Liver (tissue), 9 donors: ENCODE results near the gene FMN2. TPM values are rescaled to one million over a fixed set of nuclear protein-coding genes. Genes with fewer than 3 reads are reported as not detected.

Experiments
- DNase-seq: peaks from one replicate; pipeline ENCODE4 v3.0.0-alpha.2; 2017; ENCODE audit warnings: low spot score
- H3K27ac ChIP-seq, 2 donors: one replicate each; pipeline ENCODE4 v1.7.0; 2013; ENCODE audit warnings: inconsistent platforms in 2 of 2, low read length in 2 of 2, control low read depth in 1 of 2, low read depth in 1 of 2, mild to moderate bottlenecking in 1 of 2
- H3K27me3 ChIP-seq, 4 donors: one replicate each; pipeline versions ENCODE4 v1.6.1 to v1.7.0; 2013; ENCODE audit warnings: low read length in 3 of 4, inconsistent platforms in 1 of 4, mild to moderate bottlenecking in 1 of 4, moderate library complexity in 1 of 4; ENCODE audit not compliant: control insufficient read depth in 4 of 4, insufficient read depth in 4 of 4
- H3K36me3 ChIP-seq, 4 donors: one replicate each; pipeline versions ENCODE4 v1.6.1 to v1.7.0; 2013; ENCODE audit warnings: low read length in 3 of 4, mild to moderate bottlenecking in 3 of 4, low read depth in 1 of 4, moderate library complexity in 1 of 4; ENCODE audit not compliant: control insufficient read depth in 4 of 4, insufficient read depth in 3 of 4
- H3K4me1 ChIP-seq, 4 donors: one replicate each; pipeline versions ENCODE4 v1.6.1 to v1.7.0; 2013; ENCODE audit warnings: low read length in 3 of 4, mild to moderate bottlenecking in 3 of 4, moderate library complexity in 1 of 4; ENCODE audit not compliant: control insufficient read depth in 4 of 4, insufficient read depth in 4 of 4
- H3K4me3 ChIP-seq, 3 donors: one replicate each; pipeline versions ENCODE4 v1.6.1 to v1.7.0; 2013; ENCODE audit warnings: low read length in 3 of 3, control low read depth in 1 of 3, low read depth in 1 of 3, mild to moderate bottlenecking in 1 of 3
- H3K9ac ChIP-seq, 2 donors: one replicate each; pipeline ENCODE4 v1.7.0; 2013; ENCODE audit warnings: low read length in 2 of 2, mild to moderate bottlenecking in 2 of 2, moderate library complexity in 2 of 2, control low read depth in 1 of 2, low read depth in 1 of 2
- H3K9me3 ChIP-seq, 4 donors: one replicate each; pipeline versions ENCODE4 v1.6.1 to v1.7.0; 2013; ENCODE audit warnings: low read length in 3 of 4; ENCODE audit not compliant: control insufficient read depth in 4 of 4
- ATF3 ChIP-seq: IDR thresholded peaks from 2 replicates; pipeline ENCODE4 v1.6.1; 2016; ENCODE audit warnings: antibody characterized with exemption
- CTCF ChIP-seq: fragments of 150-350 bp; IDR thresholded peaks from 2 replicates; pipeline ENCODE4 v1.5.1; 2017; ENCODE audit warnings: improper control_type of control experiment, low read depth, low read length; ENCODE audit not compliant: missing input control
- EGR1 ChIP-seq, 2 donors: IDR thresholded peaks; 2 replicates each; pipeline ENCODE4 v1.6.1; 2016 to 2018; ENCODE audit warnings: antibody characterized with exemption in 2 of 2, low read depth in 2 of 2
- FOXA1 ChIP-seq: IDR thresholded peaks from 2 replicates; pipeline ENCODE4 v1.6.1; 2016; ENCODE audit warnings: antibody characterized with exemption
- GABPA ChIP-seq, 2 donors: IDR thresholded peaks in 1 of 2; conservative IDR thresholded peaks in 1 of 2; 2 replicates each; pipeline ENCODE4 v1.6.1; 2016; ENCODE audit warnings: antibody characterized with exemption in 2 of 2, mild to moderate bottlenecking in 1 of 2, moderate library complexity in 1 of 2
- HNF4A ChIP-seq, 2 donors: conservative IDR thresholded peaks; 2 replicates each; pipeline ENCODE4 v1.6.1; 2016; ENCODE audit warnings: antibody characterized with exemption in 2 of 2, mild to moderate bottlenecking in 2 of 2
- HNF4G ChIP-seq: IDR thresholded peaks from 2 replicates; pipeline ENCODE4 v1.6.1; 2016; ENCODE audit warnings: antibody characterized with exemption
- JUND ChIP-seq, 2 donors: IDR thresholded peaks; 2 replicates each; pipeline ENCODE4 v1.6.1; 2016; ENCODE audit warnings: antibody characterized with exemption in 2 of 2
- NR2F2 ChIP-seq: IDR thresholded peaks from 2 replicates; pipeline ENCODE4 v1.6.1; 2016; ENCODE audit warnings: antibody characterized with exemption
- REST ChIP-seq: IDR thresholded peaks from 2 replicates; pipeline ENCODE4 v1.6.1; 2016; ENCODE audit warnings: antibody characterized with exemption, mild to moderate bottlenecking
- RXRA ChIP-seq, 2 donors: IDR thresholded peaks; 2 replicates each; pipeline ENCODE4 v1.6.1; 2017 to 2018; ENCODE audit warnings: antibody characterized with exemption in 2 of 2, mild to moderate bottlenecking in 1 of 2
- SP1 ChIP-seq: IDR thresholded peaks from 2 replicates; pipeline ENCODE4 v1.6.1; 2018; ENCODE audit warnings: antibody characterized with exemption, mild to moderate bottlenecking
- TAF1 ChIP-seq: conservative IDR thresholded peaks from 2 replicates; pipeline ENCODE4 v1.6.1; 2016; ENCODE audit warnings: antibody characterized with exemption, mild to moderate bottlenecking
- YY1 ChIP-seq: IDR thresholded peaks from 2 replicates; pipeline ENCODE4 v1.6.1; 2016; ENCODE audit warnings: antibody characterized with exemption, mild to moderate bottlenecking
- ZBTB33 ChIP-seq: IDR thresholded peaks from 2 replicates; pipeline ENCODE4 v1.6.1; 2016; ENCODE audit warnings: antibody characterized with exemption
- WGBS: extraction: QIAGEN DNeasy Blood & Tissue Kit; methylation state at CpG from one replicate; pipeline ENCODE4 v1.1.7; 2013; 5-methylcytosine and 5-hydroxymethylcytosine counted together
- polyA plus RNA-seq, 2 donors: library from polyadenylated mRNA; stranded (reverse) in 1 of 2; unstranded in 1 of 2; fragments of 200-250 nt in 1 of 2; fragments of >200 nt in 1 of 2; fragmentation: Nextera tagmentation in 1 of 2; extraction: Ambion mirVana in 1 of 2; gene quantifications; one replicate each; pipeline versions ENCODE4 v1.2.1 to v1.2.3, GENCODE V29; 2013 to 2015
- total RNA-seq, 2 donors: library from RNA; depleted of rRNA; stranded (reverse); fragments of >200 nt; gene quantifications; one replicate each; pipeline ENCODE4 v1.2.3, GENCODE V29; 2014
- donor health status: healthy.
- donor health status: healthy.
- donor health status: healthy.
- donor health status: healthy.
- donor health status: healthy.

FMN2 gene
- total and polyA plus RNA-seq, 4 donors: 0.17 TPM; not detected in 3

- H3K27me3 ChIP-seq: no peaks in the 10 kb centered on the region
- H3K9me3 ChIP-seq: no peaks in the 10 kb centered on the region
- H3K4me3 ChIP-seq: no peak overlapping the region
- 92% methylated on average over 4 of the region's 4 CpGs for WGBS
- H3K27ac ChIP-seq: no peak overlapping the region
- TF ChIP-seq ZBTB33: no peak
- no peak for TF ChIP-seq EGR1 (IDR thresholded peaks at IDR 0.05; ENCODE audit: low read depth in 2 of 2)
- no peak for TF ChIP-seq CTCF
- TF ChIP-seq FOXA1: no peak
- no peak for TF ChIP-seq HNF4G
- no peak overlapping the region for H3K9ac ChIP-seq
- H3K4me1 ChIP-seq: no peaks in the 10 kb centered on the region
- no peaks in the 10 kb centered on the region for H3K36me3 ChIP-seq
- DNase-seq: no peak
Measured at GRCh38 chr1:240394353-240394752, 302.7 kb downstream of the FMN2 start.

- Histone ChIP-seq H3K27ac (no peak overlapping the region), H3K27me3 (no peaks in the 10 kb centered on the region), H3K4me3 (no peak overlapping the region), H3K4me1 (no peaks in the 10 kb centered on the region), H3K36me3 (no peaks in the 10 kb centered on the region), H3K9me3 (no peaks in the 10 kb centered on the region), H3K9ac (no peak overlapping the region)
- no peak for DNase-seq
- 64% methylated on average over 1 of the region's 1 CpG for WGBS
- TF ChIP-seq REST: no peak
- no peak for TF ChIP-seq JUND (IDR thresholded peaks at IDR 0.05)
- no peak for TF ChIP-seq YY1
Measured at GRCh38 chr1:240395336-240395735, 303.7 kb downstream of the FMN2 start.

- H3K4me1 ChIP-seq: no peaks in the 10 kb centered on the region
- H3K4me3 ChIP-seq: no peak overlapping the region
- 66% methylated on average over 6 of the region's 6 CpGs for WGBS
- no peaks in the 10 kb centered on the region for H3K36me3 ChIP-seq
- H3K9me3 ChIP-seq: no peaks in the 10 kb centered on the region
- no peaks in the 10 kb centered on the region for H3K27me3 ChIP-seq
- no peak overlapping the region for H3K27ac ChIP-seq
- DNase-seq: no peak
- no peak overlapping the region for H3K9ac ChIP-seq
- TF ChIP-seq NR2F2 (no peak), SP1 (no peak), REST (no peak), RXRA (IDR thresholded peaks at IDR 0.05) (no peak), TAF1 (no peak), HNF4A (conservative IDR thresholded peaks at IDR 0.05) (no peak), ZBTB33 (no peak), ATF3 (no peak), HNF4G (no peak), GABPA (IDR thresholded peaks at IDR 0.05 in 1 of 2, conservative IDR thresholded peaks at IDR 0.05 in 1 of 2) (no peak)
Measured at GRCh38 chr1:240399381-240399780, 307.7 kb downstream of the FMN2 start.
